Osteoblast (primary cell): ENCODE data around the gene SELENOO. TPM values are rescaled to one million over a fixed set of nuclear protein-coding genes. Genes with fewer than 3 reads are reported as not detected.

Experiments used
- DNase-seq: peaks from one replicate; pipeline ENCODE4 v3.0.0; 2011; ENCODE audit warnings: low spot score, mixed read lengths; ENCODE audit not compliant: insufficient read length; ENCODE audit errors: missing footprints
- H2AFZ ChIP-seq: 2 replicates; pipeline ENCODE4 v1.6.0; 2011; ENCODE audit warnings: mild to moderate bottlenecking, low read length
- H3K27ac ChIP-seq: 2 replicates; pipeline ENCODE4 v1.5.1; 2011; ENCODE audit warnings: mild to moderate bottlenecking, low read depth, low read length, moderate library complexity
- H3K27me3 ChIP-seq: 2 replicates; pipeline ENCODE4 v1.6.0; 2012; ENCODE audit warnings: mild to moderate bottlenecking, control low read depth, inconsistent platforms, low read length, moderate library complexity; ENCODE audit not compliant: insufficient read depth
- H3K36me3 ChIP-seq: 2 replicates; pipeline ENCODE4 v1.5.1; 2011; ENCODE audit warnings: mild to moderate bottlenecking, low read length, control low read depth, moderate library complexity; ENCODE audit not compliant: insufficient read depth
- H3K4me1 ChIP-seq: 2 replicates; pipeline ENCODE4 v1.5.1; 2011; ENCODE audit warnings: mild to moderate bottlenecking, low read length, control low read depth, moderate library complexity; ENCODE audit not compliant: insufficient read depth
- H3K4me2 ChIP-seq: 2 replicates; pipeline ENCODE4 v1.6.0; 2011; ENCODE audit warnings: mild to moderate bottlenecking, low read length; ENCODE audit not compliant: insufficient read depth
- H3K4me3 ChIP-seq: fragments of 200-600 bp; sonication (generic); 3 replicates; pipeline ENCODE4 v1.5.1; 2012; ENCODE audit warnings: mild to moderate bottlenecking, low read length, inconsistent platforms; ENCODE audit not compliant: insufficient read depth
- H3K79me2 ChIP-seq: 2 replicates; pipeline ENCODE4 v1.6.0; 2012; ENCODE audit warnings: mild to moderate bottlenecking, low read length, control low read depth, inconsistent platforms; ENCODE audit not compliant: insufficient read depth
- H3K9me3 ChIP-seq: 2 replicates; pipeline ENCODE4 v1.5.1; 2011; ENCODE audit warnings: low read depth, low read length, control low read depth
- H4K20me1 ChIP-seq: 2 replicates; pipeline ENCODE4 v1.6.0; 2012; ENCODE audit warnings: mild to moderate bottlenecking, low read length, control low read depth; ENCODE audit not compliant: insufficient read depth
- CTCF ChIP-seq: IDR thresholded peaks from 2 replicates; pipeline ENCODE4 v1.5.1; 2011; ENCODE audit warnings: mild to moderate bottlenecking, low read depth, low read length, moderate library complexity; ENCODE audit errors: extremely low read depth
- total RNA-seq: library from RNA; depleted of rRNA; stranded (reverse); fragments of >200 nt; gene quantifications from 2 replicates; pipeline ENCODE4 v1.2.3, GENCODE V29; 2012

Gene SELENOO
- total RNA-seq, 1 donor = 15.6 TPM

GRCh38 chr22:50256258-50256862 lies 55.5 kb downstream of the SELENOO start:
- no peaks in the 10 kb centered on the region for H3K9me3 ChIP-seq
- peaks cover 15% of the 10 kb centered on the region for H3K79me2 ChIP-seq
- H4K20me1 ChIP-seq = peaks cover 8% of the 10 kb centered on the region
- no peak overlapping the region for H3K4me2 ChIP-seq
- no peak for DNase-seq
- no peak for TF ChIP-seq CTCF
- H3K27me3 ChIP-seq = no peaks in the 10 kb centered on the region
- peaks cover 5% of the 10 kb centered on the region for H3K4me1 ChIP-seq
- H3K36me3 ChIP-seq = peaks cover 2% of the 10 kb centered on the region
- H3K27ac ChIP-seq = no peak overlapping the region
- no peak overlapping the region for H3K4me3 ChIP-seq
- no peak overlapping the region for H2AFZ ChIP-seq

GRCh38 chr22:50257041-50257440 lies 56.2 kb downstream of the SELENOO start:
- Histone ChIP-seq H3K4me3 (no peak overlapping the region), H3K4me1 (peaks cover 6% of the 10 kb centered on the region), H3K27me3 (no peaks in the 10 kb centered on the region), H3K4me2 (no peak overlapping the region), H4K20me1 (peaks cover 5% of the 10 kb centered on the region), H3K9me3 (no peaks in the 10 kb centered on the region), H3K36me3 (peaks cover 2% of the 10 kb centered on the region), H3K27ac (no peak overlapping the region), H2AFZ (no peak overlapping the region), H3K79me2 (peaks cover 15% of the 10 kb centered on the region)
- no peak for DNase-seq
- no peak for TF ChIP-seq CTCF

GRCh38 chr22:50257451-50258360 lies 56.9 kb downstream of the SELENOO start:
- no peaks in the 10 kb centered on the region for H3K27me3 ChIP-seq
- no peaks in the 10 kb centered on the region for H4K20me1 ChIP-seq
- peaks cover 15% of the 10 kb centered on the region for H3K79me2 ChIP-seq
- peaks cover 2% of the 10 kb centered on the region for H3K36me3 ChIP-seq
- no peak overlapping the region for H3K27ac ChIP-seq
- TF ChIP-seq CTCF = no peak
- peaks cover 9% of the 10 kb centered on the region for H3K4me1 ChIP-seq
- H2AFZ ChIP-seq = no peak overlapping the region
- H3K4me2 ChIP-seq = no peak overlapping the region
- H3K4me3 ChIP-seq = no peak overlapping the region
- no peaks in the 10 kb centered on the region for H3K9me3 ChIP-seq
- no peak for DNase-seq
